HG03460 (cell line): ENCODE data around the gene AFF1.

Source experiments
- ATAC-seq: cut with Tn5 transposase; IDR thresholded peaks from one replicate; pipeline ENCODE4 v1.9.1; 2021; ENCODE audit not compliant: unreplicated experiment

The AFF1 gene

GRCh38 chr4:86918539-86919072, 16.2 kb upstream of the AFF1 start:
- no peak for ATAC-seq

- no peak for ATAC-seq
Observed at GRCh38 chr4:86919561-86920223, 15.1 kb upstream of the AFF1 start.

- no peak for ATAC-seq
Observed at GRCh38 chr4:86921608-86922252, 13.1 kb upstream of the AFF1 start.

GRCh38 chr4:86924811-86925210, 10.0 kb upstream of the AFF1 start:
- no peak for ATAC-seq

GRCh38 chr4:86926435-86927086, 8.2 kb upstream of the AFF1 start:
- ATAC-seq = no peak

GRCh38 chr4:86927843-86928395, 6.9 kb upstream of the AFF1 start:
- no peak for ATAC-seq

- no peak for ATAC-seq
Observed at GRCh38 chr4:86928400-86929255, 6.2 kb upstream of the AFF1 start.

GRCh38 chr4:86934147-86934770, 552 bp upstream of the AFF1 start:
- ATAC-seq = no peak

GRCh38 chr4:86935566-86935852, 698 bp downstream of the AFF1 start:
- ATAC-seq = no peak

GRCh38 chr4:86935853-86936733, 1.3 kb downstream of the AFF1 start:
- peak; percentile 36 for ATAC-seq

- ATAC-seq = no peak
Observed at GRCh38 chr4:86938771-86939520, 4.1 kb downstream of the AFF1 start.

- ATAC-seq = peak; percentile 60
Observed at GRCh38 chr4:86939729-86940575, 5.1 kb downstream of the AFF1 start.

GRCh38 chr4:86940920-86941460, 6.2 kb downstream of the AFF1 start:
- ATAC-seq = no peak

- ATAC-seq = no peak
Observed at GRCh38 chr4:86942185-86942666, 7.4 kb downstream of the AFF1 start.

GRCh38 chr4:86944964-86945781, 10.4 kb downstream of the AFF1 start:
- no peak for ATAC-seq

- no peak for ATAC-seq
Observed at GRCh38 chr4:86946868-86947500, 12.2 kb downstream of the AFF1 start.
